T-helper 17 cell (primary cell): ENCODE measurements around the gene SCNN1B. TPM values are rescaled to one million over a fixed set of nuclear protein-coding genes. Genes with fewer than 3 reads are reported as not detected.
"Not testable (repeated sequence)": the region's sequence is repeated elsewhere in the genome, so short reads cannot be mapped to it uniquely, and the experiment has no call there.

Experiments
- ATAC-seq: fragments of 150-1000 bp; cut with Tn5 transposase; 2 replicates; pipeline ENCODE4 v1.10.0; 2021; ENCODE audit warnings: mild to moderate bottlenecking, moderate library complexity
- DNase-seq, 3 donors: peaks; one replicate each; pipeline versions ENCODE4 v3.0.0 to v3.0.0-alpha.2; 2020 to 2021
- H3K9me3 ChIP-seq: one replicate; pipeline ENCODE4 v1.7.0; 2013; ENCODE audit warnings: low read length, mild to moderate bottlenecking; ENCODE audit not compliant: control insufficient read depth, poor library complexity, severe bottlenecking
- H3K27ac Mint-ChIP-seq: one replicate; pipeline ENCODE4 v1.8.0; 2022; ENCODE audit warnings: mild to moderate bottlenecking, moderate library complexity, mixed read lengths
- H3K27me3 Mint-ChIP-seq: one replicate; pipeline ENCODE4 v1.8.0; 2022; ENCODE audit warnings: mixed read lengths
- H3K36me3 Mint-ChIP-seq: one replicate; pipeline ENCODE4 v1.8.0; 2022; ENCODE audit warnings: low read depth, mixed read lengths
- H3K4me1 Mint-ChIP-seq: one replicate; pipeline ENCODE4 v1.8.0; 2022; ENCODE audit warnings: mild to moderate bottlenecking, mixed read lengths
- H3K4me3 Mint-ChIP-seq: one replicate; pipeline ENCODE4 v1.8.0; 2022; ENCODE audit warnings: mild to moderate bottlenecking, moderate library complexity, mixed read lengths
- total RNA-seq, 4 donors: library from RNA in 2 of 4; stranded (reverse) in 2 of 4; gene quantifications; one replicate each; pipeline ENCODE4 v1.2.3 and lab custom pipeline; 2022 to 2026

SCNN1B gene
- total RNA-seq, result not detected
- total RNA-seq (lab: John Stamatoyannopoulos, UW), result 0 to 0.12 reads per million in 2 donors

GRCh38 chr16:23302045-23302956 is at the start of gene SCNN1B:
TSS of gene SCNN1B (plus strand) at chr16:23302302. CDS start at chr16:23348600, 46,298 bp downstream.
- H3K9me3 ChIP-seq, result no peaks in the 10 kb centered on the region
- Mint-ChIP-seq H3K4me3 (peak within 1 kb of the TSS; percentile 22), H3K4me1 (peaks cover 6% of the 10 kb centered on the region), H3K27ac (no peak within 1 kb of the TSS), H3K36me3 (peaks cover 8% of the 10 kb centered on the region), H3K27me3 (peaks cover 36% of the 10 kb centered on the region)
- DNase-seq (no peak), ATAC-seq (no peak)

- ATAC-seq, result no peak
Observed at GRCh38 chr16:23252310-23252709, 49.8 kb upstream of the SCNN1B start.

GRCh38 chr16:23253650-23254049 is 48.5 kb upstream of the SCNN1B start:
- not testable (repeated sequence) for H3K9me3 ChIP-seq, H3K36me3 Mint-ChIP-seq, H3K4me3 Mint-ChIP-seq, DNase-seq, H3K4me1 Mint-ChIP-seq, H3K27ac Mint-ChIP-seq, ATAC-seq
- peaks cover 27% of the 10 kb centered on the region for H3K27me3 Mint-ChIP-seq

More at GRCh38 chr16:23252310-23252709, 49.8 kb upstream of the SCNN1B start:
- no peaks in the 10 kb centered on the region for H3K9me3 ChIP-seq
- H3K27me3 Mint-ChIP-seq, result peaks cover 18% of the 10 kb centered on the region
- peaks cover 2% of the 10 kb centered on the region for H3K36me3 Mint-ChIP-seq
- no peak overlapping the region for H3K4me3 Mint-ChIP-seq
- no peak overlapping the region for H3K27ac Mint-ChIP-seq
- H3K4me1 Mint-ChIP-seq, result no peaks in the 10 kb centered on the region
- DNase-seq, result no peak

GRCh38 chr16:23254338-23254737 is 47.8 kb upstream of the SCNN1B start:
- no peak for ATAC-seq
- Mint-ChIP-seq H3K36me3 (peaks cover 4% of the 10 kb centered on the region), H3K27ac (no peak overlapping the region), H3K4me3 (no peak overlapping the region), H3K27me3 (peaks cover 27% of the 10 kb centered on the region), H3K4me1 (no peaks in the 10 kb centered on the region)
- H3K9me3 ChIP-seq, result no peaks in the 10 kb centered on the region
- no peak for DNase-seq

GRCh38 chr16:23255000-23255399 is 47.1 kb upstream of the SCNN1B start:
- no peak overlapping the region for H3K4me3 Mint-ChIP-seq
- no peak for ATAC-seq
- peaks cover 27% of the 10 kb centered on the region for H3K27me3 Mint-ChIP-seq

GRCh38 chr16:23256440-23256839 is 45.7 kb upstream of the SCNN1B start:
- DNase-seq (no peak), ATAC-seq (no peak)
- Mint-ChIP-seq H3K27ac (no peak overlapping the region), H3K27me3 (peaks cover 27% of the 10 kb centered on the region), H3K36me3 (peaks cover 2% of the 10 kb centered on the region), H3K4me3 (no peak overlapping the region), H3K4me1 (no peaks in the 10 kb centered on the region)
- no peaks in the 10 kb centered on the region for H3K9me3 ChIP-seq

More at GRCh38 chr16:23255000-23255399, 47.1 kb upstream of the SCNN1B start:
- no peak for DNase-seq
- peaks cover 4% of the 10 kb centered on the region for H3K36me3 Mint-ChIP-seq
- no peaks in the 10 kb centered on the region for H3K9me3 ChIP-seq
- H3K27ac Mint-ChIP-seq, result no peak overlapping the region
- no peaks in the 10 kb centered on the region for H3K4me1 Mint-ChIP-seq

GRCh38 chr16:23257682-23258081 is 44.4 kb upstream of the SCNN1B start:
- no peak for ATAC-seq
- H3K36me3 Mint-ChIP-seq, result peaks cover 2% of the 10 kb centered on the region
- H3K4me1 Mint-ChIP-seq, result no peaks in the 10 kb centered on the region
- no peak overlapping the region for H3K27ac Mint-ChIP-seq
- no peaks in the 10 kb centered on the region for H3K9me3 ChIP-seq
- H3K27me3 Mint-ChIP-seq, result peaks cover 21% of the 10 kb centered on the region
- DNase-seq, result no peak
- no peak overlapping the region for H3K4me3 Mint-ChIP-seq

- no peaks in the 10 kb centered on the region for H3K9me3 ChIP-seq
- Mint-ChIP-seq H3K4me1 (no peaks in the 10 kb centered on the region), H3K4me3 (no peak overlapping the region), H3K27me3 (peaks cover 21% of the 10 kb centered on the region), H3K36me3 (peaks cover 2% of the 10 kb centered on the region), H3K27ac (no peak overlapping the region)
- DNase-seq, result no peak
- ATAC-seq, result no peak
Observed at GRCh38 chr16:23258919-23259237, 43.2 kb upstream of the SCNN1B start.

GRCh38 chr16:23267647-23268046 is 34.5 kb upstream of the SCNN1B start:
- Mint-ChIP-seq H3K27ac (no peak overlapping the region), H3K4me1 (no peaks in the 10 kb centered on the region), H3K36me3 (no peaks in the 10 kb centered on the region), H3K4me3 (no peak overlapping the region), H3K27me3 (peaks cover 16% of the 10 kb centered on the region)
- DNase-seq, result no peak
- no peak for ATAC-seq
- H3K9me3 ChIP-seq, result no peaks in the 10 kb centered on the region

- Mint-ChIP-seq H3K4me3 (no peak overlapping the region), H3K27ac (no peak overlapping the region), H3K4me1 (no peaks in the 10 kb centered on the region), H3K27me3 (peaks cover 16% of the 10 kb centered on the region), H3K36me3 (no peaks in the 10 kb centered on the region)
- no peak for DNase-seq
- no peaks in the 10 kb centered on the region for H3K9me3 ChIP-seq
- ATAC-seq, result no peak
Observed at GRCh38 chr16:23268561-23268960, 33.5 kb upstream of the SCNN1B start.

- peaks cover 24% of the 10 kb centered on the region for H3K27me3 Mint-ChIP-seq
- H3K27ac Mint-ChIP-seq, result no peak overlapping the region
- DNase-seq, result no peak
- H3K9me3 ChIP-seq, result no peaks in the 10 kb centered on the region
- H3K4me3 Mint-ChIP-seq, result no peak overlapping the region
- no peaks in the 10 kb centered on the region for H3K4me1 Mint-ChIP-seq
- H3K36me3 Mint-ChIP-seq, result no peaks in the 10 kb centered on the region
- no peak for ATAC-seq
Observed at GRCh38 chr16:23269248-23269953, 32.7 kb upstream of the SCNN1B start.

- ATAC-seq (no peak), DNase-seq (no peak)
- no peaks in the 10 kb centered on the region for H3K4me1 Mint-ChIP-seq
- peaks cover 24% of the 10 kb centered on the region for H3K27me3 Mint-ChIP-seq
- no peaks in the 10 kb centered on the region for H3K9me3 ChIP-seq
- no peak overlapping the region for H3K27ac Mint-ChIP-seq
- H3K36me3 Mint-ChIP-seq, result no peaks in the 10 kb centered on the region
- H3K4me3 Mint-ChIP-seq, result no peak overlapping the region
Observed at GRCh38 chr16:23270654-23271053, 31.4 kb upstream of the SCNN1B start.

- Mint-ChIP-seq H3K4me3 (no peak overlapping the region), H3K27me3 (peaks cover 44% of the 10 kb centered on the region), H3K27ac (no peak overlapping the region), H3K36me3 (no peaks in the 10 kb centered on the region), H3K4me1 (peaks cover 3% of the 10 kb centered on the region)
- H3K9me3 ChIP-seq, result no peaks in the 10 kb centered on the region
- ATAC-seq, result no peak
- DNase-seq, result no peak
Observed at GRCh38 chr16:23274968-23275367, 27.1 kb upstream of the SCNN1B start.
